SU-DHL-6 (cell line): ENCODE results near the gene SMC4.

ENCODE experiments used
- H2AFZ ChIP-seq: fragments of 200-600 bp; sonication (generic); 2 replicates; pipeline ENCODE4 v1.6.1; 2014; ENCODE audit warnings: low read depth, mild to moderate bottlenecking, moderate library complexity, mixed read lengths, antibody characterized with exemption, low read length; ENCODE audit not compliant: severe bottlenecking
- H3F3A ChIP-seq: fragments of 200-600 bp; shearing (Covaris generic); 2 replicates; pipeline ENCODE4 v1.6.0; 2016; ENCODE audit warnings: antibody characterized with exemption, mild to moderate bottlenecking; ENCODE audit not compliant: insufficient read depth
- H3K27ac ChIP-seq: fragments of 200-600 bp; sonication (generic); 2 replicates; pipeline ENCODE4 v1.5.1; 2016; ENCODE audit warnings: low read depth, mild to moderate bottlenecking, low read length, moderate library complexity, mixed read lengths
- H3K27me3 ChIP-seq: fragments of 200-600 bp; sonication (generic), shearing (Covaris generic); 2 replicates; pipeline ENCODE4 v1.6.0; 2014; ENCODE audit warnings: mild to moderate bottlenecking, low read length
- H3K36me3 ChIP-seq: fragments of 200-600 bp; sonication (generic); 2 replicates; pipeline ENCODE4 v1.6.1; 2014; ENCODE audit warnings: mild to moderate bottlenecking, low read length, mixed read lengths
- H3K4me2 ChIP-seq: fragments of 300-600, 200-600 bp; shearing (Covaris generic), sonication (generic); 2 replicates; pipeline ENCODE4 v1.6.0; 2014; ENCODE audit warnings: low read length, low read depth, mild to moderate bottlenecking; ENCODE audit not compliant: poor library complexity, severe bottlenecking
- H3K4me3 ChIP-seq: fragments of 200-600 bp; sonication (generic); 2 replicates; pipeline ENCODE4 v1.5.1; 2014; ENCODE audit warnings: antibody characterized with exemption, low read length, mild to moderate bottlenecking, mixed read lengths; ENCODE audit not compliant: insufficient read depth, poor library complexity, severe bottlenecking
- H3K79me2 ChIP-seq: fragments of 200-600 bp; sonication (generic); 2 replicates; pipeline ENCODE4 v1.6.1; 2014; ENCODE audit warnings: mild to moderate bottlenecking, low read length, moderate library complexity; ENCODE audit not compliant: insufficient read depth
- H3K9ac ChIP-seq: fragments of 200-600 bp; sonication (generic); 2 replicates; pipeline ENCODE4 v1.7.0; 2014; ENCODE audit warnings: mild to moderate bottlenecking, low read length
- H3K9me2 ChIP-seq: fragments of 200-600 bp; sonication (generic); replicated peaks from 2 replicates; pipeline ENCODE4 v1.6.1; 2014; ENCODE audit warnings: low read length; ENCODE audit not compliant: insufficient read depth
- H3K9me3 ChIP-seq: fragments of 200-600 bp; sonication (generic); 2 replicates; pipeline ENCODE4 v1.6.1; 2014; ENCODE audit warnings: low read length, mixed read lengths; ENCODE audit not compliant: insufficient read depth
- H4K20me1 ChIP-seq: fragments of 200-600 bp; sonication (generic); 2 replicates; pipeline ENCODE4 v1.6.1; 2014; ENCODE audit warnings: low read depth, mild to moderate bottlenecking, antibody characterized with exemption, low read length, moderate library complexity, mixed read lengths
- EZH2phosphoT487 ChIP-seq: fragments of 200-600 bp; sonication (generic), shearing (Covaris generic); conservative IDR thresholded peaks from 2 replicates; pipeline ENCODE4 v1.6.1; 2018; ENCODE audit warnings: mild to moderate bottlenecking, antibody characterized with exemption, low read length, moderate library complexity, mixed read lengths
- TF ChIP-seq, protein P1 (sequence below): fragments of 200-600 bp; sonication (generic); IDR thresholded peaks from one replicate; pipeline ENCODE4 v1.5.1; 2017; ENCODE audit warnings: antibody characterized with exemption, mild to moderate bottlenecking, low read length, moderate library complexity; ENCODE audit not compliant: insufficient read depth, poor library complexity, severe bottlenecking

The SMC4 gene

GRCh38 chr3:160370987-160371857 is 28.2 kb upstream of the SMC4 start:
- Histone ChIP-seq H3K4me3 (no peak overlapping the region), H3K27ac (peak overlapping the region; percentile 88), H3K79me2 (no peaks in the 10 kb centered on the region), H2AFZ (no peak overlapping the region), H3K9ac (no peak overlapping the region), H3K27me3 (no peaks in the 10 kb centered on the region), H3K9me3 (no peaks in the 10 kb centered on the region), H3K36me3 (peaks cover 22% of the 10 kb centered on the region), H3K4me2 (peak overlapping the region; percentile 60), H3K9me2 (no peaks in the 10 kb centered on the region), H4K20me1 (no peaks in the 10 kb centered on the region), H3F3A (peaks cover 27% of the 10 kb centered on the region)
- TF ChIP-seq, protein P1, sequence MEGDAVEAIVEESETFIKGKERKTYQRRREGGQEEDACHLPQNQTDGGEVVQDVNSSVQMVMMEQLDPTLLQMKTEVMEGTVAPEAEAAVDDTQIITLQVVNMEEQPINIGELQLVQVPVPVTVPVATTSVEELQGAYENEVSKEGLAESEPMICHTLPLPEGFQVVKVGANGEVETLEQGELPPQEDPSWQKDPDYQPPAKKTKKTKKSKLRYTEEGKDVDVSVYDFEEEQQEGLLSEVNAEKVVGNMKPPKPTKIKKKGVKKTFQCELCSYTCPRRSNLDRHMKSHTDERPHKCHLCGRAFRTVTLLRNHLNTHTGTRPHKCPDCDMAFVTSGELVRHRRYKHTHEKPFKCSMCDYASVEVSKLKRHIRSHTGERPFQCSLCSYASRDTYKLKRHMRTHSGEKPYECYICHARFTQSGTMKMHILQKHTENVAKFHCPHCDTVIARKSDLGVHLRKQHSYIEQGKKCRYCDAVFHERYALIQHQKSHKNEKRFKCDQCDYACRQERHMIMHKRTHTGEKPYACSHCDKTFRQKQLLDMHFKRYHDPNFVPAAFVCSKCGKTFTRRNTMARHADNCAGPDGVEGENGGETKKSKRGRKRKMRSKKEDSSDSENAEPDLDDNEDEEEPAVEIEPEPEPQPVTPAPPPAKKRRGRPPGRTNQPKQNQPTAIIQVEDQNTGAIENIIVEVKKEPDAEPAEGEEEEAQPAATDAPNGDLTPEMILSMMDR, result no peak
- TF ChIP-seq EZH2phosphoT487, result no peak

- H3K4me3 ChIP-seq, result no peak overlapping the region
- H3K4me2 ChIP-seq, result no peak overlapping the region
- no peak overlapping the region for H2AFZ ChIP-seq
- no peaks in the 10 kb centered on the region for H3K9me2 ChIP-seq
- H3K9me3 ChIP-seq, result no peaks in the 10 kb centered on the region
- no peak overlapping the region for H3K9ac ChIP-seq
- no peaks in the 10 kb centered on the region for H3K27me3 ChIP-seq
- H3F3A ChIP-seq, result peaks cover 27% of the 10 kb centered on the region
- H4K20me1 ChIP-seq, result no peaks in the 10 kb centered on the region
- H3K79me2 ChIP-seq, result no peaks in the 10 kb centered on the region
- TF ChIP-seq, protein P1, result no peak
- no peak for TF ChIP-seq EZH2phosphoT487
- H3K36me3 ChIP-seq, result peaks cover 19% of the 10 kb centered on the region
- no peak overlapping the region for H3K27ac ChIP-seq
These were observed 26.7 kb upstream of the SMC4 start for GRCh38 chr3:160372780-160373179.

- Histone ChIP-seq H3K9ac (no peak overlapping the region), H2AFZ (no peak overlapping the region), H3K27ac (no peak overlapping the region)
These were observed 25.8 kb upstream of the SMC4 start for GRCh38 chr3:160373655-160374054.

More at GRCh38 chr3:160373655-160374054, 25.8 kb upstream of the SMC4 start:
- TF ChIP-seq, protein P1, result no peak
- TF ChIP-seq EZH2phosphoT487, result no peak
- peaks cover 16% of the 10 kb centered on the region for H3K36me3 ChIP-seq
- peaks cover 27% of the 10 kb centered on the region for H3F3A ChIP-seq
- H3K9me3 ChIP-seq, result no peaks in the 10 kb centered on the region
- H3K4me3 ChIP-seq, result no peak overlapping the region
- H4K20me1 ChIP-seq, result no peaks in the 10 kb centered on the region
- no peaks in the 10 kb centered on the region for H3K9me2 ChIP-seq
- no peaks in the 10 kb centered on the region for H3K79me2 ChIP-seq
- H3K4me2 ChIP-seq, result no peak overlapping the region
- no peaks in the 10 kb centered on the region for H3K27me3 ChIP-seq
